NCI-H460 (cell line): ENCODE results near the gene IFNA13. TPM values are rescaled to one million over a fixed set of nuclear protein-coding genes. Genes with fewer than 3 reads are reported as not detected.

Experiments
- total RNA-seq: library from RNA; depleted of rRNA; stranded (reverse); fragments of >200 nt; shearing (Covaris generic); gene quantifications from 2 replicates; pipeline ENCODE4 v1.2.3, GENCODE V29; 2014; rRNA removed

The IFNA13 gene
- total RNA-seq, 1 experiment from 2014 or later: not detected

Other genes with a start within 250 kb of the IFNA13 start
- not detected in 2 replicates for gene IFNW1, start 226.2 kb downstream of the IFNA13 start, total RNA-seq
- gene IFNA21, start 201.4 kb downstream of the IFNA13 start, total RNA-seq: not detected in 2 replicates
- not detected in 2 replicates for gene IFNA4, start 180.5 kb downstream of the IFNA13 start, total RNA-seq
- not detected in 2 replicates for gene IFNA7, start 165.9 kb downstream of the IFNA13 start, total RNA-seq
- gene IFNA10, start 160.9 kb downstream of the IFNA13 start, total RNA-seq: not detected in 2 replicates
- not detected in 2 replicates for gene IFNA16, start 150.7 kb downstream of the IFNA13 start, total RNA-seq
- not detected in 2 replicates for gene IFNA17, start 139.8 kb downstream of the IFNA13 start, total RNA-seq
- gene IFNA14, start 128.1 kb downstream of the IFNA13 start, total RNA-seq: not detected in 2 replicates
- gene IFNA5, start 62.7 kb downstream of the IFNA13 start, total RNA-seq: not detected in 2 replicates
- 19.0 and 23.6 TPM in 2 replicates for gene KLHL9, start 32.7 kb downstream of the IFNA13 start, total RNA-seq
- gene IFNA6, start 17.2 kb downstream of the IFNA13 start, total RNA-seq: not detected in 2 replicates
- gene IFNA2, start 17.3 kb upstream of the IFNA13 start, total RNA-seq: not detected in 2 replicates
- gene IFNA8, start 41.1 kb upstream of the IFNA13 start, total RNA-seq: not detected in 2 replicates
- gene IFNA1, start 72.4 kb upstream of the IFNA13 start, total RNA-seq: not detected in 2 replicates
- gene IFNE, start 114.3 kb upstream of the IFNA13 start, total RNA-seq: 0.38 and 0.87 TPM in 2 replicates